ENCODE data around the gene PXDN.

DNA sequence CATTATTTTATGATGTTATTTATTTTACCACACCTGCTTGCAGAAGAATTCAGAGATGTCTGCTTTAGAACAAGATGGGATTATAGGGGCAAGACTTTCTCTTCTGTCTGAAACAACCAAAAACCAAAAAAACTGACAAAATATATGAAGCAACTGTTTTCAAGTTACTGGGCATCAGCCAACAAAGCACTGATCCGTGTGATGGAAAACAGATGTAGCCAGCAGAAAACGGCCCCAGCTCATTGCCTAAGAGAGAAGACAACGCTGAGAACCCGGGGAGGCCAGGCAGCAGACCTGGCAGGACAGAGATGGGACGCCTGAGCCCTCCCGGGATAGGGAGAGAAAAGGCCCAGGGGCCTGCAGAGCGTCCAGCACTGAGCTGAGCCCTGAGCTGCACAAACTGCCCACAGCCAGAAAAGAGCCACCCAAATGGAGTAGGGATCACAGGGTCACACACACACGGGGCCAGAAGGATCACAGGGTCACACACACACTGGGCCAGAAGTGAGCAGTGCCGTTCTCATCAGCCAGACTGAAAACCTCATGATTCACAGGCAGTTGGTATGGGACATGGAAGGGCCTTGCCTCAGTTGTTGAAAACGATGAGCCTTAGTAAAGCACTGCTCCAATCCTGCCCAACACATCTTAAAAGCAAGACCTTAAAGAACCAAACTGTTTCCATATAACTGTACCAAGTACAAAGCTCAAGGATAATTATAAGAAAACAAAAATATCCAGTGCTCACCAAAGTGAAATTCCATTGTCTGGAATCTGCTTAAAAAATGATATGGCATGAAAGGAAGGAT lies 12.1 kb downstream of the PXDN start:
- TF ChIP-seq, protein P1, sequence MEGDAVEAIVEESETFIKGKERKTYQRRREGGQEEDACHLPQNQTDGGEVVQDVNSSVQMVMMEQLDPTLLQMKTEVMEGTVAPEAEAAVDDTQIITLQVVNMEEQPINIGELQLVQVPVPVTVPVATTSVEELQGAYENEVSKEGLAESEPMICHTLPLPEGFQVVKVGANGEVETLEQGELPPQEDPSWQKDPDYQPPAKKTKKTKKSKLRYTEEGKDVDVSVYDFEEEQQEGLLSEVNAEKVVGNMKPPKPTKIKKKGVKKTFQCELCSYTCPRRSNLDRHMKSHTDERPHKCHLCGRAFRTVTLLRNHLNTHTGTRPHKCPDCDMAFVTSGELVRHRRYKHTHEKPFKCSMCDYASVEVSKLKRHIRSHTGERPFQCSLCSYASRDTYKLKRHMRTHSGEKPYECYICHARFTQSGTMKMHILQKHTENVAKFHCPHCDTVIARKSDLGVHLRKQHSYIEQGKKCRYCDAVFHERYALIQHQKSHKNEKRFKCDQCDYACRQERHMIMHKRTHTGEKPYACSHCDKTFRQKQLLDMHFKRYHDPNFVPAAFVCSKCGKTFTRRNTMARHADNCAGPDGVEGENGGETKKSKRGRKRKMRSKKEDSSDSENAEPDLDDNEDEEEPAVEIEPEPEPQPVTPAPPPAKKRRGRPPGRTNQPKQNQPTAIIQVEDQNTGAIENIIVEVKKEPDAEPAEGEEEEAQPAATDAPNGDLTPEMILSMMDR (conservative IDR thresholded peaks at IDR 0.05 in 1 of 2, IDR thresholded peaks at IDR 0.05 in 1 of 2; ENCODE audit: extremely low read depth in 1 of 2, insufficient read depth in 1 of 2, low read depth in 1 of 2, low read length in 2 of 2): no peak
- TF ChIP-seq EZH2 (IDR thresholded peaks at IDR 0.05; ENCODE audit: borderline replicate concordance, low read length): no peak

Measured in mammary epithelial cell (primary cell).